Effector memory CD4-positive, alpha-beta T cell (primary cell): Measurements from ENCODE around the gene EPYC.
"Not testable (repeated sequence)": the region's sequence is repeated elsewhere in the genome, so short reads cannot be mapped to it uniquely, and the experiment has no call there.

Source experiments
- DNase-seq, 3 donors: peaks; one replicate each; pipeline ENCODE4 v3.0.0-alpha.2; 2020
- H3K27ac ChIP-seq: 2 replicates; pipeline ENCODE4 v1.7.0; 2013; ENCODE audit warnings: mild to moderate bottlenecking, low read length, moderate library complexity; ENCODE audit not compliant: insufficient read depth, poor library complexity, severe bottlenecking
- H3K27me3 ChIP-seq: replicated peaks from 2 replicates; pipeline ENCODE4 v1.7.0; 2013; ENCODE audit warnings: mild to moderate bottlenecking, low read length; ENCODE audit not compliant: insufficient read depth, control insufficient read depth, poor library complexity, severe bottlenecking
- H3K36me3 ChIP-seq: 2 replicates; pipeline ENCODE4 v1.7.0; 2013; ENCODE audit warnings: mild to moderate bottlenecking, low read length, moderate library complexity; ENCODE audit not compliant: control insufficient read depth, insufficient read depth
- H3K4me1 ChIP-seq: 2 replicates; pipeline ENCODE4 v1.7.0; 2013; ENCODE audit warnings: low read length, mild to moderate bottlenecking; ENCODE audit not compliant: control insufficient read depth, insufficient read depth, poor library complexity, severe bottlenecking
- H3K4me3 ChIP-seq: 2 replicates; pipeline ENCODE4 v1.7.0; 2013; ENCODE audit warnings: low read length, low read depth, mild to moderate bottlenecking; ENCODE audit not compliant: insufficient read depth, poor library complexity, severe bottlenecking
- H3K9me3 ChIP-seq: 2 replicates; pipeline ENCODE4 v1.7.0; 2013; ENCODE audit warnings: mild to moderate bottlenecking, low read length, moderate library complexity; ENCODE audit not compliant: control insufficient read depth

EPYC gene

GRCh38 chr12:90991952-90992465, 12.8 kb downstream of the EPYC start:
- Histone ChIP-seq H3K4me3 (no peak overlapping the region), H3K27me3 (no peaks in the 10 kb centered on the region), H3K4me1 (no peaks in the 10 kb centered on the region), H3K36me3 (no peaks in the 10 kb centered on the region), H3K27ac (no peak overlapping the region), H3K9me3 (no peaks in the 10 kb centered on the region)
- no peak for DNase-seq

GRCh38 chr12:90990611-90991010, 14.2 kb downstream of the EPYC start:
- no peak for DNase-seq
- Histone ChIP-seq H3K27me3 (no peaks in the 10 kb centered on the region), H3K4me3 (no peak overlapping the region), H3K9me3 (no peaks in the 10 kb centered on the region), H3K4me1 (no peaks in the 10 kb centered on the region), H3K27ac (no peak overlapping the region), H3K36me3 (no peaks in the 10 kb centered on the region)

- Histone ChIP-seq H3K4me3 (no peak overlapping the region), H3K27ac (no peak overlapping the region), H3K36me3 (no peaks in the 10 kb centered on the region), H3K27me3 (no peaks in the 10 kb centered on the region), H3K9me3 (no peaks in the 10 kb centered on the region), H3K4me1 (no peaks in the 10 kb centered on the region)
- DNase-seq: no peak
These were observed 15.1 kb downstream of the EPYC start for GRCh38 chr12:90989686-90990111.

- no peak overlapping the region for H3K4me3 ChIP-seq
- no peaks in the 10 kb centered on the region for H3K36me3 ChIP-seq
- no peak for DNase-seq
- no peaks in the 10 kb centered on the region for H3K27me3 ChIP-seq
- H3K27ac ChIP-seq: no peak overlapping the region
- no peaks in the 10 kb centered on the region for H3K4me1 ChIP-seq
- no peaks in the 10 kb centered on the region for H3K9me3 ChIP-seq
These were observed 17.3 kb downstream of the EPYC start for GRCh38 chr12:90987520-90987919.

- Histone ChIP-seq H3K9me3 (no peaks in the 10 kb centered on the region), H3K36me3 (no peaks in the 10 kb centered on the region), H3K27ac (no peak overlapping the region), H3K27me3 (no peaks in the 10 kb centered on the region), H3K4me1 (no peaks in the 10 kb centered on the region), H3K4me3 (no peak overlapping the region)
- no peak for DNase-seq
These were observed 17.7 kb downstream of the EPYC start for GRCh38 chr12:90987101-90987500.

- not testable (repeated sequence) for H3K27me3 ChIP-seq, H3K27ac ChIP-seq, H3K4me3 ChIP-seq, H3K4me1 ChIP-seq, H3K9me3 ChIP-seq, DNase-seq, H3K36me3 ChIP-seq
These were observed 19.4 kb downstream of the EPYC start for GRCh38 chr12:90985331-90985730.

GRCh38 chr12:90984114-90984513, 20.7 kb downstream of the EPYC start:
- H3K27ac ChIP-seq: no peak overlapping the region
- DNase-seq: no peak
- H3K27me3 ChIP-seq: no peaks in the 10 kb centered on the region
- no peak overlapping the region for H3K4me3 ChIP-seq
- H3K9me3 ChIP-seq: no peaks in the 10 kb centered on the region
- no peaks in the 10 kb centered on the region for H3K4me1 ChIP-seq
- H3K36me3 ChIP-seq: no peaks in the 10 kb centered on the region

- H3K4me3 ChIP-seq: no peak overlapping the region
- no peaks in the 10 kb centered on the region for H3K4me1 ChIP-seq
- no peak overlapping the region for H3K27ac ChIP-seq
- no peak for DNase-seq
- H3K36me3 ChIP-seq: no peaks in the 10 kb centered on the region
- no peaks in the 10 kb centered on the region for H3K9me3 ChIP-seq
- no peaks in the 10 kb centered on the region for H3K27me3 ChIP-seq
These were observed 22.6 kb downstream of the EPYC start for GRCh38 chr12:90982170-90982569.

- Histone ChIP-seq H3K4me3 (no peak overlapping the region), H3K27me3 (no peaks in the 10 kb centered on the region), H3K9me3 (no peaks in the 10 kb centered on the region), H3K4me1 (no peaks in the 10 kb centered on the region), H3K27ac (no peak overlapping the region), H3K36me3 (no peaks in the 10 kb centered on the region)
- DNase-seq: no peak
These were observed 24.8 kb downstream of the EPYC start for GRCh38 chr12:90979951-90980350.

- no peak overlapping the region for H3K27ac ChIP-seq
- DNase-seq: no peak
- H3K36me3 ChIP-seq: no peaks in the 10 kb centered on the region
- H3K4me3 ChIP-seq: no peak overlapping the region
- H3K9me3 ChIP-seq: no peaks in the 10 kb centered on the region
- H3K27me3 ChIP-seq: no peaks in the 10 kb centered on the region
- no peaks in the 10 kb centered on the region for H3K4me1 ChIP-seq
These were observed 25.8 kb downstream of the EPYC start for GRCh38 chr12:90979019-90979418.
